ENCODE data around the gene C15orf39.
"Not testable (repeated sequence)": the region's sequence is repeated elsewhere in the genome, so short reads cannot be mapped to it uniquely, and the experiment has no call there.

C15orf39 gene

GRCh38 chr15:75258620-75259343, 57.1 kb downstream of the C15orf39 start:
- not testable (repeated sequence) for DNase-seq (ENCODE audit: extremely low read depth in 1 of 2, low read depth in 1 of 2)

DNA sequence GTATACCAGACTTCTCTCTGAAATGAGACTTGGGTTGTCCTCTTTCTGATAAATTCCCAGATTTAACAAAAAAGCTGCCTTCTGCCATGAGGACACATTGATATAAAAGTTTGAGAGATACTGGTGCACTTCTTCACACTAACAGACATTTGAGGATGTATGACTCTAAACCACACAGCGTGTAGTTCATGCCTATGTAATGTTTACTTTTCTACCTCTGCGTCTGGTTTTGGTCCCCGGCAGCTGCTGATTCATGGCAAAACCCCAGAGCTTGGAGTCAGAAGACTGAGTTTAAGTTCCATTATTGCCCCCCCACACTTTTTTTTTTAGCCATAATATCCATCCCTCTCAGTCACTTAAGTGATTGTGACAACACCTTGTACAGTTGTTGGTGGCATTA, 58.2 kb downstream of the C15orf39 start:
- not testable (repeated sequence) for DNase-seq (ENCODE audit: extremely low read depth in 1 of 2, low read depth in 1 of 2)
